Gastrocnemius medialis (tissue), 4 donors: ENCODE measurements around the gene RPS8.

Source experiments
- POLR2A ChIP-seq, 2 donors: fragments of 450-650 bp; IDR thresholded peaks; one replicate each; pipeline ENCODE4 v1.6.1; 2017; ENCODE audit warnings: antibody characterized with exemption in 2 of 2, mild to moderate bottlenecking in 2 of 2, moderate library complexity in 2 of 2
- TF ChIP-seq, protein P1 (sequence below), 5 experiments: fragments of 450-650 bp in 3 of 5; fragments of 200-600 bp in 2 of 5; sonication (generic) in 2 of 5; IDR thresholded peaks in 4 of 5; conservative IDR thresholded peaks in 1 of 5; 1 replicate in 4 of 5; 2 replicates in 1 of 5; pipeline ENCODE4 v1.5.1; 2016 to 2019; ENCODE audit warnings: antibody characterized with exemption in 5 of 5, mild to moderate bottlenecking in 3 of 5, moderate library complexity in 3 of 5

DNA sequence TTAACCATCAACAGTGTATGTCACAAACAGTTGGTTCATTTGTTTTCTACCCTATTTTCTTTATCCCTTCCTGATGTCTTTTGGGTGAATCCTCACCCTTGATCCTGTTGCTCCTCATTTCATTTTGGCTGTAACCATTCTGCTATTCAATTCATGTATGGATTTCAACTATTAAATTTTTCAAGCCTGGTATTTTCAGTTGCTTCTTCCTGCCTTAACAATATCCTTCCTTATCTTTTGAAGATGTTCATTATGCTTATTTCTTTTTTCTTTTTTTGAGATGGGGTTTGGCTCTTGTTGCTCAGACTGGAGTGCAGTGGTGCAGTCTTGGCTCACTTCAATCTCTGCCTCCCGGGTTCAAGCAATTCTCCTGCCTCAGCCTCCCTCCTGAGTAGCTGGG, 41.6 kb upstream of the RPS8 start:
- TF ChIP-seq, protein P1, sequence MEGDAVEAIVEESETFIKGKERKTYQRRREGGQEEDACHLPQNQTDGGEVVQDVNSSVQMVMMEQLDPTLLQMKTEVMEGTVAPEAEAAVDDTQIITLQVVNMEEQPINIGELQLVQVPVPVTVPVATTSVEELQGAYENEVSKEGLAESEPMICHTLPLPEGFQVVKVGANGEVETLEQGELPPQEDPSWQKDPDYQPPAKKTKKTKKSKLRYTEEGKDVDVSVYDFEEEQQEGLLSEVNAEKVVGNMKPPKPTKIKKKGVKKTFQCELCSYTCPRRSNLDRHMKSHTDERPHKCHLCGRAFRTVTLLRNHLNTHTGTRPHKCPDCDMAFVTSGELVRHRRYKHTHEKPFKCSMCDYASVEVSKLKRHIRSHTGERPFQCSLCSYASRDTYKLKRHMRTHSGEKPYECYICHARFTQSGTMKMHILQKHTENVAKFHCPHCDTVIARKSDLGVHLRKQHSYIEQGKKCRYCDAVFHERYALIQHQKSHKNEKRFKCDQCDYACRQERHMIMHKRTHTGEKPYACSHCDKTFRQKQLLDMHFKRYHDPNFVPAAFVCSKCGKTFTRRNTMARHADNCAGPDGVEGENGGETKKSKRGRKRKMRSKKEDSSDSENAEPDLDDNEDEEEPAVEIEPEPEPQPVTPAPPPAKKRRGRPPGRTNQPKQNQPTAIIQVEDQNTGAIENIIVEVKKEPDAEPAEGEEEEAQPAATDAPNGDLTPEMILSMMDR (IDR thresholded peaks at IDR 0.05 in 4 of 5, conservative IDR thresholded peaks at IDR 0.05 in 1 of 5) = no peak
- no peak for TF ChIP-seq POLR2A (IDR thresholded peaks at IDR 0.05)
